Activated CD8-positive, alpha-beta memory T cell treated with anti-CD3 and anti-CD28 coated beads, Interleukin-2, amount 50 U/mL, for 24 hours (primary cell): Measurements from ENCODE around the gene ACSM3.
"Not testable (repeated sequence)": the region's sequence is repeated elsewhere in the genome, so short reads cannot be mapped to it uniquely, and the experiment has no call there.

Experiments
- DNase-seq: peaks from one replicate; pipeline ENCODE4 v3.0.0-alpha.2; 2020; ENCODE audit errors: extremely low read depth

ACSM3 gene

DNA sequence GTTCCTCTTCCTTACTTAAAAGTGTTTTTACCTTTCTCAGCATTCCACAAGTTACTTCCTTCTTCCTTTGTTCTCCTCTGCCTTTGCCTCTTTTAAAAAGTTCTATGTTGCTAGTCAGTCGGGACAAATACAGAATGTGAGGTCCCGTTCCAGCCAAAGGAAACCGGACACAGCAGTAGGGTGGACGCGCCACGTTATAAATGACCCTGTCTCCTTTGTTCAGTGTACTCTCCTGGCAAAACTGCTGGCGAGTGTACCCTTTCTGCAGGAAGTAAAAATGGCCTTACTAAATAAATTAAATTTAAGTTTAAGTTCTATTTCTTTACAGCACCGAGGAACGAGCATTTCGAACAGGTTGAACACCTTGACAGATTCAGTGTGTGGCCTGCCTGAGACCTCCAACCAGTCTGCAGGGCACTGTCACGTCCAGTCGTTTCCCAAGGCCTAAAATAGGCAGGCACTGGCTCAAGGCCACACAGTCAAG is 41.9 kb downstream of the ACSM3 start:
- DNase-seq: not testable (repeated sequence)

DNA sequence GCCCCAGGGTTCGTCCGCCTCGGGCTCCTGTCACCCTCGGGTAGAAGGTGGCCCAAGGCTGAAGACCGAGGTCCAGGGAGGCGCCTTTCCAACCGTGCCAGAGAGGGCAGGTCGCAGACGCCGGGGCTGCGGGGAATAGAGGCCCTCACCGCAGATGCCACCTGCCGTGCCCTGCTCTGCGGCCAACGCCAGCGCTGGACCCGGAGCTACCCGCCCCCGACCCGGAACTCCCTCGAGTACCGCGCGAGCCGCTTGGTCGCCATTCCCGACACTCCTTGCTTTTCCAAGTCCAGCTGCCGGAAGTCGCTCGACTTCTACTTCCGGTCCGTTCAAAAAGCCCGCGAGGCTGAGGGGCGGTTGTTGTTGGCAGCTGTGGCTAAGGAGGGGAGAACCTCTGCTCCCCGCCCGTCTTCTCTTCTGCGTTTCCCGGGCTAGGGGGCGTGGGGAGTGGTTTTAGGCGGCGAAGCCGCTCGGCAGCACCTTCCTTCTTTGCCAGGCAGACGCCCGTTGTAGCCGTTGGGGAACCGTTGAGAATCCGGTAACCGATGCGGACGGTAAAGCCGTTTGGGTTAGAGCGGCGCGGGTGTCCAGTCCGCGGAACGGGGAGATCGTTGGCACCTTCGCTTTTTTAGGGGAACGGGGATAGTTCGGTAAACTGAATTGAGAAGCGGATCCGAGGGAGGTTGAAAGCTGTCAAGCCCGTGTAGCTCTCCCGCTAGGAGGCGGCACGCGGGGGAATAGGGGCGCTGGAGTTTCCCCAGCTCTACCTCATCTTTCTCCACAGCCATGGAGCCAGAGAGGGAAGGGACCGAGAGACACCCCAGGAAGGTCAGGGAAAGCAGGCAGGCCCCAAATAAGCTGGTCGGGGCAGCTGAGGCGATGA is 42.6 kb downstream of the ACSM3 start, which contains the start of the genes ERI2 and REXO5:
Gene ERI2 (minus strand): TSS at position 305 of the 883 bp plus-strand sequence. CDS start 42 bp downstream, at position 263.
Gene REXO5 (plus strand): TSS at position 360 of the 883 bp plus-strand sequence. CDS start 427 bp downstream, at position 787.
- peak; percentile 55 for DNase-seq

DNA sequence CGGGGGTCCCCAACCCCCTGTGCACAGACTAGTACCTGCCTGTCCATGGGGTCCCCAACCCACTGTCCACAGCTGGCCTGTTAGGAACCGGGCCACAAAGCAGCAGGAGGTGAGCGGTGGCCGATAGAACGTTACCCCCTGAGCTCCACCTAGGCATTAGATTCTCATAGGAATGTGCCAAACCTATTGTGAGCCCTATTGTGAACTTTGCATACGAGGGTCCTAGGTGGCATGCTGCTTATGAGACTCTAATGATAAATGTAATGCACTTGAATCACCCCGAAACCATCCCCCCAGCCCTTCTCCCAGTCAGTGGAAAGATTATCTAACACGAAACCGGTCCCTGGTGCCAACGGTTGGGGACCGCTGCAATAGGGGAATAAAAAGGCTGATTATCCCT is 44.0 kb downstream of the ACSM3 start:
- DNase-seq: no peak

DNA sequence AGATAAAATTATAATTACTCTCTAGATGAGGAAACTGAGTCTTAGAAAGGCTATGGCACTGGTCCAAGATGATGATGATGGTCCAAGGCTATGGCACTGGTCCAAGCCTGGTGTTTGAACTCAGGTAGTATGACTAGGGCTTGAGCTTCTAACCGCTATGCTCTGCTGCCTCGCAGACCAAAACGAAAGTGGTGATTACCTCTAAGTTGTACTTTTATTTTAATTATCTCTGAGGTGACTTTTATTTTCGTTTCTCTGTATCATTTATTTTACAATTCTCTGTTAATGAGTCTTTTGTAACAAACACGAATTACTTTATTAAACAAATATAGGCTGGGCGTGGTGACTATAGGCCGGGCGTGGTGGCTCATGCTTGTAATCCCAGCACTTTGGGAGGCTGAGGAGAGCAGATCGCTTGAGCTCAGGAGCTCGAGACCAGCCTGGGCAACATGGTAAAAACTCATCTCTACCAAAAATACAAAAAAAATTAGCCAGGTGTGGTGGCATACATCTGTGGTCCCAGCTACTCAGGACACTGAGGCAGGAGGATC is 48.1 kb downstream of the ACSM3 start:
- DNase-seq: no peak

DNA sequence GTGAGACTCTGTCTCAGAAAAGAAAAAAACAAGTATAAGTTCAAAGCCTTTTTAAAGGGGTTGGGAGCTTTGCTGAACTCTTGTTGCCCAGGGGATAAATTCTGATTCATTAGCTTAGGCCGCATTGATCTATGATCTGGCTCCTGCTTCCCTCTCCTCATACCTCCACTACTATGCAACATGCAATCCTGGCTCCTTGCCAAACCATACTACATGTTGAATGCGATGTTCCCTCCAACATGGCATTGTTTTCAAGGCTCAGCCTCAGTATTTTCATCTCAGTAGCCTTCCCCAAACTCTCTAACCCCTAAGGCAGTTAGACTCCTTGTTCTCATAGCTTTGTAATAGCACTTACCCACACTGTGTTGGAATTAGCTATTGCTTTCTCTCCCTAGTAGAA is 48.7 kb downstream of the ACSM3 start:
- DNase-seq: no peak

DNA sequence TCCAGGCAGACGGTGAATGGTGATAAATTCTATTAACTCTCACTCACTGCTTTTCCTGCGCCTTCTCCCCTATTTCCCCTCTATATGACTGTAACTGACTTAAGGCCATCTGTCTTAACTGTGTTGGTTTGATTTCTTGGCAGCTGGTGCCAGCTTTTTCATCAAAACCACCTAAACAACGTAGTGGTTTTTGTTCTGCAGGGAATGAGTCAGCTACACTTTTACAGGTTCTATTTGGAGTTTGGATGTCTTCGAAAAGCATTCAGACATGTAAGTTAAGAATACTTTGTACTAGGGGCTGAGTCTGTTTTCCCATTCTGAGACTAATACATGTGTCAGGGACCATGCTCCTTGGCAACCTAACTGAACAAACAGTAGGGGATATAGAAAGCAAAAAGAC is 51.0 kb downstream of the ACSM3 start:
- no peak for DNase-seq

DNA sequence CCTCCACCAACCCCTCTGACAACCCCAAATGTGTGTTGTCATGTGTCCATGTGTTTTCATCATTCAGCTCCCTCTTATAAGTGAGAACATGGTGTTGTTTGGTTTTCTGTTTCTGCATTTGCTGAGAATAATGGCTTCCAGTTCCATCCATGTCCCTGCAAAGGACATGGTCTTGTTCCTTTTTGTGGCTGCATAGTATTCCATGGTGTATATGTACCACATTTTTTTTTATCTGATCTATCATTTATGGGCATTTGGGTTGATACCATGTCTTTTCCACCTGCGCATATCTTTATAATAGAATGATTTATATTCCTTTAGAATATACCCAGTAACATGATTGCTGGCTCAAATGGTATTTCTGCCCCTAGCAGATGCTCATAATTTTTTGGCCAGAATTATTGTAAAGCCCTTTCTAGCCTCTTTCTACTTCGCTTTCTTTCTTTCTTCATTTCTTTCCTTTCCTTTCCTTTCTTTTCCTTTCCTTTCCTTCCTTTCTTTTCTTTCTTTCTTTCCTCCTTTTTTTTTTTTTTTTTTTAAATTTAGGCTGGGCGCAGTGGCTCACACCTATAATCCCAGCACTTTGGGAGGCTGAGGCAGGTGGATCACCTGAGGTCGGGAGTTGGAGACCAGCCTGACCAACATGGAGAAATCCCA is 55.2 kb downstream of the ACSM3 start:
- no peak for DNase-seq

DNA sequence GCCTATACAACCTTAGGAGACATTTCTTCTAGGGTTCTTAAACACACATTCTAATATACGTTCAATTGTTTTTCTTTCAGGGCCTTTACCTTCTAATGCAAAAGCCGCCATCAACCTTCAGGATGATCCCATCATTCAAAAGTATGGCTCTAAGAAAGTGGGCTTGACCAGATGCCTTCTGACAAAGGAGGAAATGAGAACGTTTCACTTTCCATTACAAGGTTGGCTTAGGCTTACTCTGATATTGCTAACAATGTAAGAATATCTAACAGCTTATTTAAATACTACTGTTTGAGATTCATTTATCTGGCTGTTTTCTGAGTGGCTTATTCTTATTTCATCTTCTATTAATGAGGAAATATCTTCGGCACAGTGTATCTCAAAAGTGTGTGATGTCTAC is 57.9 kb downstream of the ACSM3 start:
- DNase-seq: no peak

DNA sequence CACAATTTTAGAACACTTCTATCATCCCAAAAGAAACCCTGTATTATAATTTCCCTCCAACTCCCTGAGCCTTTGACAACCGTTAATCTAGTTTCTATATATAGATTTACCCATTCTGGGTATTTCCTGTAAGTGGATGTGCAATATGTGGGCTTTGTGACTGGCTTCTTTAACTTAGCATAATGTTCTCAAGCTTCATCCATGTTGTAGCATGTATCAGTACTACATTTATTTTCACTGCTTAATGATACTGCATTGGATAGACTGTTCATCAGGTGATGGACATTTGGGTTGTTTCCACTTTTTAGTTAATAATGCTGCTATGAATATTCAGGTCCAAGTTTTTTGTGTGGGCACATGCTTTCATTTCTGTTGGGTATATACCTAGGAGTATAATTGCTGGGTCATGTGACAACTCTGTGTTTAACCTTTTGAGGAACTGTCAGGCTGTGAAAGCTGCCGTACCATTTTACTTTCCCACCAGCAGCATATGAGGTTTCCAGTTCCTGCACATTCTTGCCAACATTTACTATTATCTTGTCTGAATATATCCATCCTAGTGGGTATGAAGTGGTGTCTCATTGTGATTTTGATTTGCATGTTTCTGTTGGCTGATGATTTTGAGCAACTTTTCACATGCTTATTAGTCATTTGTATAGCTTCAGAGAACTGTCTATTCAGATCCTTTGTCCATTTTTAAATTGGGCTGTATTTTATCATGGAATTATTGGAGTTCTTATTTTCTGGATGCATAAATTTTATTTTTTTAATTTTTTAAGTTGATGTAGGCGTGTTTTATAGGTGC is 58.9 kb downstream of the ACSM3 start:
- no peak for DNase-seq

DNA sequence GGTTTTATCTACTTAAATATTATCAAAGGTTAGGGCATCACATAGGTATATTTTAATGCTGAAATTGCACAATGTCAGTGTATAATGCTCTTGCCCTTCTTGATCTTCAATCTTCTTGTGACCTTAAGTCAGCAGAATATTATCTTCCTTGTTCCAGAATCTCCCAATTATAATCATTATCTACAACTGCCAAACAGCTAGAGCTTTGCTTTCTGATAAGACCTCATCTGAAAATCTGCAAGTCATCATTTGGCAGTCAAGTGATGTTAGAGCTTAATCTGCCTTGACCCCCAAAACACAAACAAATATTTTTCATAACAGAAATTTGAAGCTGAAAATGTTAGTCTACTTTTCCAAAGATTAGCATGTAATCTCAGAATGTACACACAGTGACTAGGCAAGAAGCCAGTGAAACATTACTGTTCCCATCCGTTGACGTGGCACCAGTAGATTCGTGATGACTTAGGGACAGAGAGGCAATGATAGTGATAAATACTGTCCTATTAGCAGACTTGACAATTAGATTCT is 62.3 kb downstream of the ACSM3 start:
- DNase-seq: no peak

DNA sequence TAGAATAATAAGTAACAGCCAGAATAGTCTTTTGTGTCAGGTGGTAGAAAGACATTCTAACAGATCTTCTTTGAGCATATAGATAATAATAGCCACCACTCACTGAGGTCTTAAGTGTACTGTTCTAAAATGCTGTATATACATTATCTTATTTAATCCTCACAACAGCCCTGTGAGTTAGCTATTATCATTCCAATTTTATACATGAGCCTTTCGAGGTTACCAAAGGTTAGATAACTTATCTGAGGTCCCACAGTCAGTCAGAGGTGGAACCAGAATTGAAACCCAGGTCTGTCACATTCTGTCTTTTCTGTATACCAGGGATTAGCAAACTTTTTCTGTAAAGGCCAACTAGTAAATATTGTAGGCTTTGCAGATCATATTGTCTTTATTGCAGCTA is 65.7 kb downstream of the ACSM3 start:
- DNase-seq: no peak

DNA sequence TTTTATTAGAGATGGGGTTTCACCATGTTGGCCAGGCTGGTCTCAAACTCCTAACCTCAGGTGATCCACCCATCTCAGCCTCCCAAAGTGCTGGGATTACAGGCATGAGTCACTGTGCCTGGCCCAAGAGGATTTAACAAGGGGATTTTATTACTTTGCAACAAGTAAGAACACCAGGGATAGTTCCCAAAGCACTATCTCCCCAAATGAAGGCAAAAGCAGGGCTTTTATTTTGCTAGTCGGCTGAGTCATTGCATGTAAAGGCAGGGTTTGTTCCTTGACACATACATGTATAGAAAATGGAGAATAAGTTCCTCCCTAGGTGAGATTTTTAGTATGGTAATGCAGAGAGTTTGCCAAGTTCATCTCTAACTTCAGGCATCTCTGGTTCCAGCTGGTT is 66.6 kb downstream of the ACSM3 start:
- no peak for DNase-seq

DNA sequence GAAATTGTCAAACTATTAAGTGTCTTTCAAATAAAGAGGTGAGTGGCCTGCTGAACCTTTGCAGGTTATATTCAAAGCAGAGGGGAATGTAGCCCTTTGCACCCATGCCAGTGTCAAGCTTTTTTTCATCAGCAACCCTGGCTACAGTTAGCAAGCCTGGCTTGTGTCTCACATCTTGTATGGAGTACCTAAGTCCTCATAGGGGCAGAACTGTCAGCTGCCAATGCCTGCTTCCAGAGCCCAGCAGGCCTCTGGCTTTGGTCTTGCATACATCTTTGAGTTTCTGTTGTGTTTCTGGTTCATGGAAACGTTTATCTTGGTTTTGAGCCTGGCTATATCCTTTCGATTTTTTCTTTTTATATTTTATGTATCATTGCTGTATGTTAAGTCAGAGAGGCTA is 69.3 kb downstream of the ACSM3 start:
- DNase-seq: no peak

DNA sequence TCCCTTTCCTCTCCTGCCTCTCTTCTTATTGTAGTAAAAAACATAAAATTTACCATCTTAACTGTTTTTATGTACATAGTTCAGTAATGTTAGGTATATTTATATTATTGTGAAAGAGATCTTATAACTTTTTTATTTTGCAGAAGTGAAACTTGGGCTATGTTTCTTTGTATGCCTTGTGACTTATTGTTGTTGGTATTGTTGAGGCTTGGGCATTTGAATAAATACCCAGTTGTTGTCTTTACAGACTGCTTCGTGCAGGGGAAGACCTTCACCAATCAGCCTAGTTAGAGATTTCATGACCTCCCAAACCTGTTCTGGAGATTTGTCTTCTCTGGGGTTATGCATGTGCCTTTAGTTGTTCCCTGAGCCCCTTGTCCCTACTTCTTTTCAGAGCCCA is 74.4 kb downstream of the ACSM3 start:
- DNase-seq: no peak

DNA sequence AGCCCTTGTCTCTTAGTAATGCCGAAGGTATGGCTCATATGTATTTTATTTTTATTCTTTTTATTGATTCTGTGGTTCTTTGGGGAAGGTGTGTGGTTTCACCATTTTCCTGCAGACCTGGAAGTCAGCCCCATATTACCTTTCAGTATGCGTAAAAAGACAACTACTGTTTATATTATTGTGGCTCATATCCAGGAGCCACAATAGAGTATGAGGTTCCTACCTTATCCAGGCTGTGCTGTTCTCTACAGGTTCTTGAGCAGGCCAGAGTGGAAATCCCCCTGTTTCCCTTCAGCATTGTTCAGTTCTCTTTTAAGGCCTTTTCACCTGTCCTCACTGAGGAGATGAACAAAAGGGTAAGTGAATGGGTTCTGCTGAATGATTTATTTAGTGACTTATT is 75.7 kb downstream of the ACSM3 start:
- no peak for DNase-seq

DNA sequence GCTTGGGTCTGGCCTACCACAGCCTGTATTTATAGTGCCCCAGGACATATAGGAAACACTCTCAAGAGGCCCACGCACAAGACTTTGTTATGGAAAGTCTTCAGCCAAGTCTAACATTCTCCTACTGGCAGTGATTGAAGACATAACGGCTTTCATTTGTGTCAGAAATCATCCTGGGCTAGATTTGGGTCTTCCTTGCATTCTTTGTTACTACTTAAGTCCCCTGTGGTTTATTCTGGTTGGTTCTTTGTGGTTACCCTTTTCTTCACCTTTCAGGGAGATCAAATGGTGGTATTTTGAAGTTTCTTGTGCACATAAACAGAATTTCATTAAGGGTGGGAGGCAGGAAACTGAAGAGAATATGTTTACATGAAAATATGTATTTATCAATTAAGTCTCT is 80.2 kb downstream of the ACSM3 start:
- no peak for DNase-seq

DNA sequence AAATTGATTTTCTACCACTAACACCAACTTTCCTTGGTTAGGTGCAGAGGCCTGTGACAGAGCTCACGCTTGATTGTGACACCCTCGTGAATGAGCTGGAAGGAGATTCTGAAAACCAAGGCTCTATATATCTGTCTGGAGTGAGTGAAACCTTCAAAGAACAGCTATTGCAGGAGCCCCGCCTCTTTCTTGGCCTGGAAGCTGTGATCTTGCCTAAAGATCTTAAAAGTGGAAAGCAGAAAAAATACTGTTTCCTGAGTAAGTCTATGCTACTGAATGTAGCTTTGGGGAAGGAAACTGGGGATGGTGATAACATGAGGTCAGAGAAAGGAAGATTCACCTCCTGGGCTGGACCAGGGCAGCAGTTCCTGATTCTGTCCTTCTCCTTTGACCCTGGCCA is 80.8 kb downstream of the ACSM3 start:
- DNase-seq: no peak

DNA sequence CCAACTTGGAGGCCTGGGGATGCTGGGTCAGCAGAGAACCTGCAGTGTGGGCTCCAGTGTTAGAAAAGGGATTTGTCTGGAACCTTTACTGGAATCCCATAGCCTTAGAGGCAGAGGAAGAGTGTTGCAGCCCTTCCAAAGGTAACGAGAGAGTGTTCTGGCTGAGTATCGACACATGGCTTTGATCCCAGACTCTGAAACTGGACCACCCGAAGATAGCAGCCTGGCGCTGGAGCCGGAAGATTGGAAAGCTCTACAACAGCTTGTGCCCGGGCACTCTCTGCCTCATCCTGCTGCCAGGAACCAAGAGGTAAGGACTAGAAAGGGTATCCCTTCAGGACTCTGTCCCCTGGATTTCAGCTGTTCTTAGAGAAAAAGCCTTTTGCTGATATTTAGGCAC is 82.2 kb downstream of the ACSM3 start:
- DNase-seq: no peak

DNA sequence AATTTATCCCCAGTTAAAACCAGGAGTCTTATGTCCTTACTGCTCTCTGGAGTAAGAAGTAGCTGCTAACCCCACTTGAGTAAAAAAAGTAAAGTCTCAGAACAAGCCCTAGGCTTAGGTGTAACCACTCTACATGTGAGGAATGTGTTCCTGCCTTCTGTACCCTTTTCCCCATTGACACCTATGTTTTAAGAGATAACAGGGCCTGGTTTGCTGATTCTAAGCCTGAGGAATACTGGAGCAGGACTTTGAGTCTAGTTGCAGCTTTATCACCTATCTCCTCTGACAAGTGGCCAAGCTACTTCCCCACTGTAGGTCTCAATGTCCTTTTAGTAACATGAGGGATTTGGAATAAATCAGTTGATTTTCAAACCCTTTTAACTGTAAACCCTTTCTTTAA is 82.7 kb downstream of the ACSM3 start:
- no peak for DNase-seq
